ENCODE results near the gene MBP. TPM values are rescaled to one million over a fixed set of nuclear protein-coding genes. Genes with fewer than 3 reads are reported as not detected.

MBP gene
- total and polyA plus RNA-seq, 2 of the 13 experiments (the other 11 are each of a cell fraction or from before 2014, with no cell fraction given) = 5.0 to 8.5 TPM

DNA sequence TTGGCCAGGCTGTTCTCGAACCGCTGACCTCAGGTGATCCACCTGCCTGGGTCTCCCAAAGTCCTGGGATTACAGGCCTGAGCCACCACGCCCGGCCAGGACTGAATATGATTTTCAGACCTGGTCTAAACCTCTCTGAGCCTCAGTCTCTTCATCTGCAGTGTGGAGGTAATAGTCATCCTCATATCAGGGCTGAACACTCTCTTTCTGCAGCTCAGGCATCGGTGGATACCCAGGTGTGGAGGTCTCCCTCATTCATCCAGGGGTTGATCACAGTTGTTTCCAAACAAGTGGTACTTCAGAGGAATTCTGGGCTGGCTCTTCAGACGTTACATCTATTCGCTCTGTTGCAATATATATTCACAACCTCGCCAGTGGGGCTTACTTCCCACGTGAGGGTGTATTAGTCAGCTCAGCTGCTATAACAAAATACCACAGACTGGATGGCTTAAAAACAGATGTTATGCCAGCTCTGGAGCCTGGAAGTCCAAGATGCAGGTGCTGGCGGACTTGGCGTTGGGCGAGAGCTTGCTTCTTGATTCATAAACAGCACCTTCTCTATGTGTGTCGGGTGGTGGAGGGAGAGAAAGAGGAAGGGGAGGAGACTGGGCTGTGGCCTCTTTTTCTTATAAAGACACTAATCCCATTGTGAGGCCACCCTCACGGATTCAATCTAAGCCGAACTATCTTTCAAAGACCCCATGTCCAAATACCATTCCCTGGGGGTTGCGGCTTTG lies 2.9 kb upstream of the MBP start:
- BruUV-seq (replicated peaks) = no TSS peak
- H3K4me2 ChIP-seq (ENCODE audit: low read depth, low read length) = no peak overlapping the region
- FAIRE-seq (no peak), ATAC-seq (no peak), DNase-seq (ENCODE audit: low spot score) (no peak)
- H3K27me3 ChIP-seq (ENCODE audit: control insufficient read depth in 1 of 2, insufficient read depth in 2 of 2, low read length in 2 of 2) = peaks cover 4 to 41% of the 10 kb centered on the region in 2 experiments; a peak in 4 of 5 replicates
- TF ChIP-seq SATB2 (CRISPR knock-in tag; IDR thresholded peaks at IDR 0.05) (no peak), HOXA3 (CRISPR knock-in tag; IDR thresholded peaks at IDR 0.05) (no peak), ZNF12 (CRISPR knock-in tag; IDR thresholded peaks at IDR 0.05) (peak; percentile 95)
- H3K4me1 ChIP-seq (ENCODE audit: insufficient read depth, low read length) = peaks cover 27% of the 10 kb centered on the region
- CTCF ChIA-PET (ENCODE audit: low intra/inter-chr PET ratio, low total read pairs) = no interaction called here
- H3K36me3 ChIP-seq (replicated peaks in 1 of 2; ENCODE audit: control insufficient read depth in 1 of 2, insufficient read depth in 2 of 2, low read length in 2 of 2) = no peaks in the 10 kb centered on the region
- no peak overlapping the region for H2AFZ ChIP-seq (ENCODE audit: low read length)
- no peaks in the 10 kb centered on the region for H4K20me1 ChIP-seq (ENCODE audit: insufficient read depth, low read length)
- no peak overlapping the region for H3K4me3 ChIP-seq (replicated peaks in 1 of 3; ENCODE audit: insufficient read depth in 1 of 3, low read depth in 2 of 3, low read length in 3 of 3)
- POLR2A ChIA-PET = no interaction called here
- no peaks in the 10 kb centered on the region for H3K9me3 ChIP-seq (ENCODE audit: low read length)
- H3K27ac ChIP-seq (ENCODE audit: extremely low read length, insufficient read depth, low read length) = no peak overlapping the region
- 64% methylated on average over 15 of the region's 16 CpGs for WGBS (ENCODE audit: low lambda C conversion rate)
- H3K9ac ChIP-seq (ENCODE audit: insufficient read depth, low read depth, low read length) = no peak overlapping the region
- in situ Hi-C loops (cut with HindIII; ENCODE audit: extremely low pct_ligation_motif_present, low pct_unique_long_range_greater_than_20kb) = no loop called here
- intact Hi-C loops (cut with micrococcal nuclease; ENCODE audit: unreplicated experiment) = no loop called here
- peaks cover 2% of the 10 kb centered on the region for H3K79me2 ChIP-seq (ENCODE audit: insufficient read depth, low read length)

DNA sequence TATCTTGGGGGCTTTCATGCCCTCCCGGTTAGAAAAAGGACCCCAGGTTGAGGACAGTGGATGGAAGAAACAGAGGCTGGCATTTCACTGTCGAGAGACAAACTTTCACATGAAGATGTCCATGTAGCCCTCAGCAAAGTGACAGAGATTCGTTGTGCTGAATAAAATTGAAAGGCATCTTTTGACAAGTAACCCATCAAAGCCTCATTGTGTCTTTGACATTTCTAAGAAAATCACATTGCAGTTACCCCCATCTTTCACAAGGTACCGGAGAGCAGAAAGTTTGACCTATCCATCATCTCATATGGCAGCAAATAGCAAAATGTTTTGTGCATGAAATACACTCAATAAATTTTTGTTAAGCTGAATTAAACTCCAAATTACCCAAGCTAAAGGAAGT lies 2.0 kb upstream of the MBP start:
- intact Hi-C loops (cut with micrococcal nuclease; ENCODE audit: unreplicated experiment) (loop anchor here (5.0 kb wide), 2 partner anchors 77 to 132 kb away; no protein-coding TSS in a partner anchor), in situ Hi-C loops (cut with HindIII; ENCODE audit: extremely low pct_ligation_motif_present, low pct_unique_long_range_greater_than_20kb) (no loop called here)
- ChIA-PET CTCF (ENCODE audit: low intra/inter-chr PET ratio, low total read pairs) (no interaction called here), POLR2A (no interaction called here)
- H3K27me3 ChIP-seq (ENCODE audit: control insufficient read depth in 1 of 2, insufficient read depth in 2 of 2, low read length in 2 of 2) = peaks cover 4 to 38% of the 10 kb centered on the region in 2 experiments; a peak in 4 of 5 replicates
- H3K36me3 ChIP-seq (replicated peaks in 1 of 2; ENCODE audit: control insufficient read depth in 1 of 2, insufficient read depth in 2 of 2, low read length in 2 of 2) = no peaks in the 10 kb centered on the region
- H2AFZ ChIP-seq (ENCODE audit: low read length) = no peak overlapping the region
- FAIRE-seq (no peak), ATAC-seq (no peak), DNase-seq (ENCODE audit: low spot score) (no peak)
- no TSS peak for BruUV-seq (replicated peaks)
- H3K9me3 ChIP-seq (ENCODE audit: low read length) = no peaks in the 10 kb centered on the region
- no peak overlapping the region for H3K9ac ChIP-seq (ENCODE audit: insufficient read depth, low read depth, low read length)
- H3K79me2 ChIP-seq (ENCODE audit: insufficient read depth, low read length) = peaks cover 3% of the 10 kb centered on the region
- H3K4me3 ChIP-seq (replicated peaks in 1 of 3; ENCODE audit: insufficient read depth in 1 of 3, low read depth in 2 of 3, low read length in 3 of 3) = no peak overlapping the region
- WGBS (ENCODE audit: low lambda C conversion rate) = 39% methylated on average over 4 of the region's 4 CpGs
- H3K4me1 ChIP-seq (ENCODE audit: insufficient read depth, low read length) = peaks cover 31% of the 10 kb centered on the region
- H4K20me1 ChIP-seq (ENCODE audit: insufficient read depth, low read length) = no peaks in the 10 kb centered on the region
- TF ChIP-seq HDAC6 (IDR thresholded peaks at IDR 0.05; ENCODE audit: low read depth, low read length) = no peak
- TF ChIP-seq, protein P1, sequence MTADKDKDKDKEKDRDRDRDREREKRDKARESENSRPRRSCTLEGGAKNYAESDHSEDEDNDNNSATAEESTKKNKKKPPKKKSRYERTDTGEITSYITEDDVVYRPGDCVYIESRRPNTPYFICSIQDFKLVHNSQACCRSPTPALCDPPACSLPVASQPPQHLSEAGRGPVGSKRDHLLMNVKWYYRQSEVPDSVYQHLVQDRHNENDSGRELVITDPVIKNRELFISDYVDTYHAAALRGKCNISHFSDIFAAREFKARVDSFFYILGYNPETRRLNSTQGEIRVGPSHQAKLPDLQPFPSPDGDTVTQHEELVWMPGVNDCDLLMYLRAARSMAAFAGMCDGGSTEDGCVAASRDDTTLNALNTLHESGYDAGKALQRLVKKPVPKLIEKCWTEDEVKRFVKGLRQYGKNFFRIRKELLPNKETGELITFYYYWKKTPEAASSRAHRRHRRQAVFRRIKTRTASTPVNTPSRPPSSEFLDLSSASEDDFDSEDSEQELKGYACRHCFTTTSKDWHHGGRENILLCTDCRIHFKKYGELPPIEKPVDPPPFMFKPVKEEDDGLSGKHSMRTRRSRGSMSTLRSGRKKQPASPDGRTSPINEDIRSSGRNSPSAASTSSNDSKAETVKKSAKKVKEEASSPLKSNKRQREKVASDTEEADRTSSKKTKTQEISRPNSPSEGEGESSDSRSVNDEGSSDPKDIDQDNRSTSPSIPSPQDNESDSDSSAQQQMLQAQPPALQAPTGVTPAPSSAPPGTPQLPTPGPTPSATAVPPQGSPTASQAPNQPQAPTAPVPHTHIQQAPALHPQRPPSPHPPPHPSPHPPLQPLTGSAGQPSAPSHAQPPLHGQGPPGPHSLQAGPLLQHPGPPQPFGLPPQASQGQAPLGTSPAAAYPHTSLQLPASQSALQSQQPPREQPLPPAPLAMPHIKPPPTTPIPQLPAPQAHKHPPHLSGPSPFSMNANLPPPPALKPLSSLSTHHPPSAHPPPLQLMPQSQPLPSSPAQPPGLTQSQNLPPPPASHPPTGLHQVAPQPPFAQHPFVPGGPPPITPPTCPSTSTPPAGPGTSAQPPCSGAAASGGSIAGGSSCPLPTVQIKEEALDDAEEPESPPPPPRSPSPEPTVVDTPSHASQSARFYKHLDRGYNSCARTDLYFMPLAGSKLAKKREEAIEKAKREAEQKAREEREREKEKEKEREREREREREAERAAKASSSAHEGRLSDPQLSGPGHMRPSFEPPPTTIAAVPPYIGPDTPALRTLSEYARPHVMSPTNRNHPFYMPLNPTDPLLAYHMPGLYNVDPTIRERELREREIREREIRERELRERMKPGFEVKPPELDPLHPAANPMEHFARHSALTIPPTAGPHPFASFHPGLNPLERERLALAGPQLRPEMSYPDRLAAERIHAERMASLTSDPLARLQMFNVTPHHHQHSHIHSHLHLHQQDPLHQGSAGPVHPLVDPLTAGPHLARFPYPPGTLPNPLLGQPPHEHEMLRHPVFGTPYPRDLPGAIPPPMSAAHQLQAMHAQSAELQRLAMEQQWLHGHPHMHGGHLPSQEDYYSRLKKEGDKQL (CRISPR knock-in tag; IDR thresholded peaks at IDR 0.05; ENCODE audit: low read depth) = no peak
- TF ChIP-seq, protein P2, sequence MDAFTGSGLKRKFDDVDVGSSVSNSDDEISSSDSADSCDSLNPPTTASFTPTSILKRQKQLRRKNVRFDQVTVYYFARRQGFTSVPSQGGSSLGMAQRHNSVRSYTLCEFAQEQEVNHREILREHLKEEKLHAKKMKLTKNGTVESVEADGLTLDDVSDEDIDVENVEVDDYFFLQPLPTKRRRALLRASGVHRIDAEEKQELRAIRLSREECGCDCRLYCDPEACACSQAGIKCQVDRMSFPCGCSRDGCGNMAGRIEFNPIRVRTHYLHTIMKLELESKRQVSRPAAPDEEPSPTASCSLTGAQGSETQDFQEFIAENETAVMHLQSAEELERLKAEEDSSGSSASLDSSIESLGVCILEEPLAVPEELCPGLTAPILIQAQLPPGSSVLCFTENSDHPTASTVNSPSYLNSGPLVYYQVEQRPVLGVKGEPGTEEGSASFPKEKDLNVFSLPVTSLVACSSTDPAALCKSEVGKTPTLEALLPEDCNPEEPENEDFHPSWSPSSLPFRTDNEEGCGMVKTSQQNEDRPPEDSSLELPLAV (CRISPR knock-in tag; conservative IDR thresholded peaks at IDR 0.05; ENCODE audit: low read depth) = no peak
- no peak overlapping the region for H3K27ac ChIP-seq (ENCODE audit: extremely low read length, insufficient read depth, low read length)
- H3K4me2 ChIP-seq (ENCODE audit: low read depth, low read length) = no peak overlapping the region

All from HepG2 (cell line).